ENCODE results near the gene SLC22A4. TPM values are rescaled to one million over a fixed set of nuclear protein-coding genes. Genes with fewer than 3 reads are reported as not detected.
A peak's percentile ranks its signal among the peaks of the same experiment; 100 is the strongest.

SLC22A4 gene
- total and polyA plus RNA-seq, 2 of the 8 experiments (the other 6 are each of a cell fraction or from before 2014, with no cell fraction given): 0.45 to 0.60 TPM

- TF ChIP-seq MAX (IDR thresholded peaks at IDR 0.05) (0 out of 2 replicates have a peak, but pooled peaks have one; percentile 7), CHD7 (IDR thresholded peaks at IDR 0.05; ENCODE audit: insufficient replicate concordance, low read length) (no peak), TAF7 (optimal IDR thresholded peaks at IDR 0.05; ENCODE audit: borderline replicate concordance, low read depth, low read length) (peak; percentile 50), POU5F1 (IDR thresholded peaks at IDR 0.05; ENCODE audit: low read depth, low read length) (no peak), KDM1A (IDR thresholded peaks at IDR 0.05; ENCODE audit: borderline replicate concordance, low read length) (peak; percentile 49; the same call in 1 of the 2 replicates), YY1 (IDR thresholded peaks at IDR 0.05; ENCODE audit: low read depth, low read length) (no peak), E2F6 (IDR thresholded peaks at IDR 0.05) (no peak), TAF1 (IDR thresholded peaks at IDR 0.05; ENCODE audit: low read depth, low read length) (peak; percentile 81)
Measured at GRCh38 chr5:132257131-132258101, 36.8 kb upstream of the SLC22A4 start, which contains the start of gene PDLIM4 (continued).

Measured in H1 (cell line).